WERI-Rb-1 (cell line): ENCODE measurements around the gene BICDL2.

Source experiments
- DNase-seq: peaks from one replicate; pipeline ENCODE4 v3.0.0-alpha.2; 2020
- H3K27ac ChIP-seq: fragments of 250-450 bp; sonication (Bioruptor Pico); 2 replicates; pipeline ENCODE4 v1.5.1; 2020; ENCODE audit warnings: mild to moderate bottlenecking, moderate library complexity
- H3K27me3 ChIP-seq: fragments of 250-450 bp; sonication (Bioruptor Pico); 2 replicates; pipeline ENCODE4 v1.5.1; 2021; ENCODE audit warnings: mild to moderate bottlenecking, low read depth, moderate library complexity; ENCODE audit not compliant: insufficient read depth, severe bottlenecking
- H3K36me3 ChIP-seq: fragments of 250-450 bp; sonication (Bioruptor Pico); 2 replicates; pipeline ENCODE4 v1.5.1; 2020; ENCODE audit warnings: mild to moderate bottlenecking, moderate library complexity
- H3K4me3 ChIP-seq: 2 replicates; pipeline ENCODE4 v1.5.1; 2011; ENCODE audit warnings: low read depth, mild to moderate bottlenecking, control low read depth, low read length
- H3K9me3 ChIP-seq: fragments of 250-450 bp; sonication (Bioruptor Pico); 2 replicates; pipeline ENCODE4 v1.5.1; 2021; ENCODE audit warnings: mild to moderate bottlenecking, moderate library complexity; ENCODE audit not compliant: severe bottlenecking
- CTCF ChIP-seq: IDR thresholded peaks from 2 replicates; pipeline ENCODE4 v1.5.1; 2011; ENCODE audit warnings: low read depth, mild to moderate bottlenecking, control low read depth, inconsistent platforms, low read length

Gene BICDL2

DNA sequence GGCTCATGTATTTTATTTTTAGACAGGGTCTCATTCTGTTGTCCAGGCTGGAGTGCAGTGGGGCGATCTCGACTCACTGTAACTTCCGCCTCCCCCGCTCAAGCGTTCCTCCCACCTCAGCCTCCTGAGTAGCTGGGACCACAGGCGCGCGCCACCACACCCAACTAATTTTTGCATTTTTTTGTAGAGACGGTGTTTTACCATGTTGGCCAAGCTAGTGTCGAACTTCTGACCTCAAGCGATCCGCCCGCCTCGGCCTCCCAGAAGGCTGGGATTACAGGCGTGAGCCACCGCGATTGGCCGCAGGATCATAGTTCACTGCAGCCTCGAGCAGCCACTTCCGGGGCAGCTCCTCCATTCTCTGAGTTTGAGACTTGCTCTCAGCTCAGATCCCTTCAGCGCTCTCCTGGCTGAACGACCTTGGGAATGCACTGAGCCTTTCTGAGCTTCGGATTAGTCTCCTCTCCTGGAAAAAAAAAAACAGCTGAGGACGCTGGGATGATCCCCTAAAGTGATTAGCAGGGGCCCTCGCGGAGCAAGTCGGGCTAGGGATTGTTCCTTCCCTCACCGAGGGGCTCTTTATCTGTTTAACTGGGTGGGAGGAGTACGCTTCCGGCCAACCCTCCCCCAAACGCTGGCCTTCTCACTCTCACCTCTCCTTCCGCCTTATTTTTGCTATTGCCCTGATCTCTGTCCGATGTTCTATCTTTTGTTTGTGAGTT, 55.4 kb downstream of the BICDL2 start:
- TF ChIP-seq CTCF, result no peak
- H3K36me3 ChIP-seq, result peaks cover 32% of the 10 kb centered on the region
- H3K4me3 ChIP-seq, result peak overlapping the region; percentile 90
- no peaks in the 10 kb centered on the region for H3K9me3 ChIP-seq
- H3K27ac ChIP-seq, result peak overlapping the region; percentile 93
- no peaks in the 10 kb centered on the region for H3K27me3 ChIP-seq
- DNase-seq, result peak; percentile 93

GRCh38 chr16:2980227-2981176, 56.2 kb downstream of the BICDL2 start, which contains the start of gene PKMYT1:
PKMYT1 (minus strand) TSS chr16:2980446; CDS start chr16:2979657, 789 bp downstream.
- H3K36me3 ChIP-seq, result peaks cover 40% of the 10 kb centered on the region
- peak within 1 kb of the TSS; percentile 93 for H3K27ac ChIP-seq
- peak within 1 kb of the TSS; percentile 90 for H3K4me3 ChIP-seq
- no peak for TF ChIP-seq CTCF
- DNase-seq, result peak; percentile 92
- H3K27me3 ChIP-seq, result no peaks in the 10 kb centered on the region
- H3K9me3 ChIP-seq, result no peaks in the 10 kb centered on the region

- DNase-seq, result peak; percentile 69
- Histone ChIP-seq H3K27me3 (no peaks in the 10 kb centered on the region), H3K27ac (peak overlapping the region; percentile 93), H3K36me3 (peaks cover 47% of the 10 kb centered on the region), H3K4me3 (peak overlapping the region; percentile 90), H3K9me3 (no peaks in the 10 kb centered on the region)
- TF ChIP-seq CTCF, result no peak
Observed at GRCh38 chr16:2979669-2980226, 57.0 kb downstream of the BICDL2 start.
